ENCODE data around the gene GALNT2. TPM values are rescaled to one million over a fixed set of nuclear protein-coding genes. Genes with fewer than 3 reads are reported as not detected.

GALNT2 gene
- total and polyA plus RNA-seq, 8 donors: 18.3 to 118 (median 57.3) TPM

- no peak overlapping the region for H3K27ac ChIP-seq
- H3K36me3 ChIP-seq: no peaks in the 10 kb centered on the region
- H3K4me3 ChIP-seq: no peak overlapping the region
- FAIRE-seq: no peak
- WGBS, 2 donors: 86 to 87% methylated on average over 25 of the region's 25 CpGs
- TF ChIP-seq CTCF (IDR thresholded peaks at IDR 0.05): no peak
- H3K4me1 ChIP-seq: peaks cover 0 to 34% (median 14%) of the 10 kb centered on the region in 3 donors
- intact Hi-C loops (cut with DNase I): no loop called here
- no peak for DNase-seq
- ATAC-seq: no peak
- no peaks in the 10 kb centered on the region for H3K9me3 ChIP-seq
- H3K27me3 ChIP-seq: no peaks in the 10 kb centered on the region
These were observed 60.3 kb downstream of the GALNT2 start for GRCh38 chr1:230127105-230128054.

- FAIRE-seq (no peak), ATAC-seq (no peak), DNase-seq (no peak)
- Histone ChIP-seq H3K4me1 (peaks cover 0 to 37% (median 14%) of the 10 kb centered on the region in 3 donors), H3K27ac (no peak overlapping the region), H3K27me3 (no peaks in the 10 kb centered on the region), H3K9me3 (no peaks in the 10 kb centered on the region), H3K36me3 (no peaks in the 10 kb centered on the region), H3K4me3 (no peak overlapping the region)
- intact Hi-C loops (cut with DNase I): no loop called here
- no peak for TF ChIP-seq CTCF (IDR thresholded peaks at IDR 0.05)
- 71 to 72% methylated on average over 15 of the region's 15 CpGs for WGBS, 2 donors
These were observed 61.7 kb downstream of the GALNT2 start for GRCh38 chr1:230128569-230129285.

- H3K4me3 ChIP-seq: no peak overlapping the region
- peaks cover 0 to 39% (median 12%) of the 10 kb centered on the region in 3 donors for H3K4me1 ChIP-seq
- H3K36me3 ChIP-seq: no peaks in the 10 kb centered on the region
- DNase-seq: no peak
- 87 to 88% methylated on average over 4 of the region's 4 CpGs for WGBS, 2 donors
- no peak for FAIRE-seq
- H3K27me3 ChIP-seq: no peaks in the 10 kb centered on the region
- intact Hi-C loops (cut with DNase I): no loop called here
- ATAC-seq: no peak
- H3K27ac ChIP-seq: no peak overlapping the region
- no peaks in the 10 kb centered on the region for H3K9me3 ChIP-seq
- no peak for TF ChIP-seq CTCF (IDR thresholded peaks at IDR 0.05)
These were observed 62.3 kb downstream of the GALNT2 start for GRCh38 chr1:230129341-230129740.

- intact Hi-C loops (cut with DNase I): no loop called here
- 75 to 77% methylated on average over 19 of the region's 19 CpGs for WGBS, 2 donors
These were observed 63.3 kb downstream of the GALNT2 start for GRCh38 chr1:230130172-230130944.

More at GRCh38 chr1:230130172-230130944, 63.3 kb downstream of the GALNT2 start:
- FAIRE-seq (no peak), DNase-seq (no peak), ATAC-seq (peak in 1 of 4 donors; percentile 2)
- Histone ChIP-seq H3K27ac (no peak overlapping the region), H3K4me3 (no peak overlapping the region), H3K9me3 (no peaks in the 10 kb centered on the region), H3K27me3 (no peaks in the 10 kb centered on the region), H3K4me1 (peaks cover 0 to 29% (median 6%) of the 10 kb centered on the region in 3 donors), H3K36me3 (no peaks in the 10 kb centered on the region)
- no peak for TF ChIP-seq CTCF (IDR thresholded peaks at IDR 0.05)

Data from pancreas (tissue), 10 donors.